GM12892 (cell line): ENCODE results near the gene SCLY.

Source experiments
- POLR2A ChIP-seq: IDR thresholded peaks from 2 replicates; pipeline ENCODE4 v1.6.1; 2011; ENCODE audit warnings: low read depth, low read length, control low read depth
- TAF1 ChIP-seq: IDR thresholded peaks from 2 replicates; pipeline ENCODE4 v1.6.1; 2011; ENCODE audit warnings: low read depth, mild to moderate bottlenecking, control low read depth, low read length, borderline replicate concordance

GRCh38 chr2:238114851-238115660 lies 54.3 kb downstream of the SCLY start:
- TF ChIP-seq POLR2A (no peak), TAF1 (no peak)
